Brain microvascular endothelial cell (primary cell): Measurements from ENCODE around the gene SPTBN5.

Source experiments
- DNase-seq: peaks from one replicate; pipeline ENCODE4 v3.0.0-alpha.2; 2020
- H3K27ac ChIP-seq: fragments of 250-450 bp; sonication (Bioruptor Pico); 2 replicates; pipeline ENCODE4 v1.5.1; 2020; ENCODE audit warnings: mild to moderate bottlenecking, moderate library complexity
- H3K27me3 ChIP-seq: fragments of 250-450 bp; sonication (Bioruptor Pico); replicated peaks from 2 replicates; pipeline ENCODE4 v1.5.1; 2020; ENCODE audit warnings: mild to moderate bottlenecking
- H3K36me3 ChIP-seq: fragments of 250-450 bp; sonication (Bioruptor Pico); replicated peaks from 2 replicates; pipeline ENCODE4 v1.5.1; 2020; ENCODE audit warnings: mild to moderate bottlenecking
- H3K4me3 ChIP-seq: 2 replicates; pipeline ENCODE4 v1.5.1; 2011; ENCODE audit warnings: low read depth, mild to moderate bottlenecking, control low read depth, low read length, moderate library complexity
- CTCF ChIP-seq: IDR thresholded peaks from 2 replicates; pipeline ENCODE4 v1.5.1; 2011; ENCODE audit warnings: low read depth, mild to moderate bottlenecking, moderate library complexity, low read length, control low read depth, inconsistent platforms; ENCODE audit errors: missing control alignments
- in situ Hi-C: cut with HindIII; loops from 2 replicates; pipeline ENCODE4 v1.10.0; 2017; ENCODE audit warnings: low sequenced_read_pairs, low pct_ligation_motif_present

The SPTBN5 gene

GRCh38 chr15:41847206-41847605 is 46.6 kb downstream of the SPTBN5 start:
- Histone ChIP-seq H3K27ac (no peak overlapping the region), H3K36me3 (peaks cover 3% of the 10 kb centered on the region), H3K27me3 (no peaks in the 10 kb centered on the region), H3K4me3 (no peak overlapping the region)
- in situ Hi-C loops: no loop called here
- TF ChIP-seq CTCF: no peak
- DNase-seq: no peak

GRCh38 chr15:41844814-41845213 is 49.0 kb downstream of the SPTBN5 start:
- no peak overlapping the region for H3K4me3 ChIP-seq
- in situ Hi-C loops: no loop called here
- H3K27me3 ChIP-seq: no peaks in the 10 kb centered on the region
- H3K36me3 ChIP-seq: peaks cover 3% of the 10 kb centered on the region
- DNase-seq: no peak
- no peak overlapping the region for H3K27ac ChIP-seq
- TF ChIP-seq CTCF: no peak

- in situ Hi-C loops: no loop called here
- DNase-seq: no peak
- TF ChIP-seq CTCF: no peak
- H3K36me3 ChIP-seq: peaks cover 3% of the 10 kb centered on the region
- no peaks in the 10 kb centered on the region for H3K27me3 ChIP-seq
- no peak overlapping the region for H3K27ac ChIP-seq
- no peak overlapping the region for H3K4me3 ChIP-seq
Measured at GRCh38 chr15:41843571-41843970, 50.3 kb downstream of the SPTBN5 start.

- H3K36me3 ChIP-seq: no peaks in the 10 kb centered on the region
- H3K4me3 ChIP-seq: no peak overlapping the region
Measured at GRCh38 chr15:41842229-41842628, 51.6 kb downstream of the SPTBN5 start.

GRCh38 chr15:41841131-41841530 is 52.7 kb downstream of the SPTBN5 start:
- TF ChIP-seq CTCF: no peak
- in situ Hi-C loops: no loop called here
- H3K27me3 ChIP-seq: no peaks in the 10 kb centered on the region

More at GRCh38 chr15:41842229-41842628, 51.6 kb downstream of the SPTBN5 start:
- no peak for TF ChIP-seq CTCF
- Histone ChIP-seq H3K27me3 (no peaks in the 10 kb centered on the region), H3K27ac (no peak overlapping the region)
- DNase-seq: no peak
- in situ Hi-C loops: no loop called here

GRCh38 chr15:41840673-41841072 is 53.2 kb downstream of the SPTBN5 start:
- Histone ChIP-seq H3K27ac (no peak overlapping the region), H3K4me3 (no peak overlapping the region), H3K27me3 (no peaks in the 10 kb centered on the region), H3K36me3 (no peaks in the 10 kb centered on the region)
- no peak for DNase-seq
- in situ Hi-C loops: no loop called here
- no peak for TF ChIP-seq CTCF

More at GRCh38 chr15:41841131-41841530, 52.7 kb downstream of the SPTBN5 start:
- Histone ChIP-seq H3K27ac (no peak overlapping the region), H3K36me3 (no peaks in the 10 kb centered on the region), H3K4me3 (no peak overlapping the region)
- no peak for DNase-seq
